Measurements from ENCODE around the gene CHMP1B. TPM values are rescaled to one million over a fixed set of nuclear protein-coding genes. Genes with fewer than 3 reads are reported as not detected.
"Not testable (repeated sequence)": the region's sequence is repeated elsewhere in the genome, so short reads cannot be mapped to it uniquely, and the experiment has no call there.

The CHMP1B gene
- total and polyA plus RNA-seq, 8 donors = 33.4 to 41.8 (median 38.7) TPM

DNA sequence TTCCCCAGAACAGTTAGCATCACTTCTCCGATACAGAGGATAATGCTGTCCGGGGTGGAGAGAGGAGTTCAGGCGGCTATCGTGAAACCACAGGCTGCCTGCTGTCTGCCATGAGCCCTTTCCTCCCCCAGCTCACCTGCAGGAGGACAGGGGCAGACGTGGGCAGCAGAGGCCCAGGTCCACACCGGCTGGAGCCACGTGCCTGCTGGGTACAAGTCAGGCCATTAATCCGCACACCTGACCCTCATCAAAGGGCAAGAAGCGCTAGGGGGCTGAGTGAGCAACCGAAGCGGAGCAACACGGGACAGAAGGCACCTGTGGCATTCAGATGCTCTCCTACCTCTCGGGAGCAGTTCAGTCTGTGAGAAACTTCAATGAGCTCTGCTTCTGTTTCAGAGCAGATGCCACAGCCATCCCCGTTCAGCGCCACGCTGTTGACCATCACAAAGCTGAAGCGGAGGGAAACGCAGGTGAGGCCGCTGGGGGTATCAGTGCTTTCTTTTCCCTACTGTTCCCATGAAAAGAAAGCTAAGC is 35.4 kb downstream of the CHMP1B start:
- ATAC-seq = no peak
- Histone ChIP-seq H3K27me3 (no peaks in the 10 kb centered on the region), H3K27ac (no peak overlapping the region), H3K4me3 (no peak overlapping the region), H3K4me1 (peaks cover 2 to 35% of the 10 kb centered on the region in 2 donors), H3K36me3 (peaks cover 0 to 79% of the 10 kb centered on the region in 2 donors), H3K9me3 (no peaks in the 10 kb centered on the region)
- DNase-seq = no peak
- intact Hi-C loops (cut with DNase I) = no loop called here
- TF ChIP-seq, protein P1, sequence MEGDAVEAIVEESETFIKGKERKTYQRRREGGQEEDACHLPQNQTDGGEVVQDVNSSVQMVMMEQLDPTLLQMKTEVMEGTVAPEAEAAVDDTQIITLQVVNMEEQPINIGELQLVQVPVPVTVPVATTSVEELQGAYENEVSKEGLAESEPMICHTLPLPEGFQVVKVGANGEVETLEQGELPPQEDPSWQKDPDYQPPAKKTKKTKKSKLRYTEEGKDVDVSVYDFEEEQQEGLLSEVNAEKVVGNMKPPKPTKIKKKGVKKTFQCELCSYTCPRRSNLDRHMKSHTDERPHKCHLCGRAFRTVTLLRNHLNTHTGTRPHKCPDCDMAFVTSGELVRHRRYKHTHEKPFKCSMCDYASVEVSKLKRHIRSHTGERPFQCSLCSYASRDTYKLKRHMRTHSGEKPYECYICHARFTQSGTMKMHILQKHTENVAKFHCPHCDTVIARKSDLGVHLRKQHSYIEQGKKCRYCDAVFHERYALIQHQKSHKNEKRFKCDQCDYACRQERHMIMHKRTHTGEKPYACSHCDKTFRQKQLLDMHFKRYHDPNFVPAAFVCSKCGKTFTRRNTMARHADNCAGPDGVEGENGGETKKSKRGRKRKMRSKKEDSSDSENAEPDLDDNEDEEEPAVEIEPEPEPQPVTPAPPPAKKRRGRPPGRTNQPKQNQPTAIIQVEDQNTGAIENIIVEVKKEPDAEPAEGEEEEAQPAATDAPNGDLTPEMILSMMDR (IDR thresholded peaks at IDR 0.05) = no peak

DNA sequence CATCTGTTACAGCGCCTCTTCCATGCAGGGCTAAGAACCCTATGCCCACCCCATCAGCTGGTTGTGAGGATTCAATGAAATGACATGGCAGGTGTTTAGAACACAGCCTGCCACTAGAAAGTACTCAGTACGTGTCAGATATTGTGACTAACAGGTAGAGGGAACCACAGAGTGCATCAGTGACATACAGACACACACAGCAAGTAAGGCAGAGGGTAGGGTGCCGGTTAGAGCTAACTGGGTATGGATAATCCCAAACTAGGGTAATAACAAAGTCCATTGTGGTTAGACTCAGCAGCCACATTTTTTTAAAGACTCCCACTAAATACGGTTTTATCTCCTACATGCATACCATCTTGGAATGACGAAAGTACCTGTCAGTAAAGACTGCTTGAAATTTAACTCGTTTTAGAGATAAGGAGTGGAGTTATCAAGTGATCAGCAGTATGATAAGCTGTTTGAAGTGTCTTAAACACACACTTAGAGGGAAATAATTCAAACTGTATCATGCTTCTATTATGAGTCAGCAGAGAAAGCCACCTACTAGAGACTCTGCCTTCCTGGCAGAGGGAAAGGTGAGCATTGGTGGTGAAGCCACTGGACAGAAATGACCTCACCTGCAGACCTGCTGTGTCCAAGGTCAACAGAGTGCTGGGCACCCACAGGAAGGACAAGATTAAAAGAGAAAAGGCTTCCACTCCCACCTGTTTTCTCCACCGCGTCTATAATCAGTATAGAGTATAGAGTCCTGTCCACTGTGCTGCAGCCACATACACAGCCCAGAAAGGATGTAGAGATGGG is 36.3 kb downstream of the CHMP1B start:
- Histone ChIP-seq H3K27ac (peak overlapping the region in 1 of 2 donors; percentile 29), H3K9me3 (no peaks in the 10 kb centered on the region), H3K4me1 (peaks cover 0 to 34% of the 10 kb centered on the region in 2 donors), H3K27me3 (no peaks in the 10 kb centered on the region), H3K36me3 (peaks cover 0 to 85% of the 10 kb centered on the region in 2 donors), H3K4me3 (no peak overlapping the region)
- DNase-seq = no peak
- TF ChIP-seq, protein P1 (IDR thresholded peaks at IDR 0.05) = no peak
- ATAC-seq = peak; percentile 92
- intact Hi-C loops (cut with DNase I) = no loop called here

DNA sequence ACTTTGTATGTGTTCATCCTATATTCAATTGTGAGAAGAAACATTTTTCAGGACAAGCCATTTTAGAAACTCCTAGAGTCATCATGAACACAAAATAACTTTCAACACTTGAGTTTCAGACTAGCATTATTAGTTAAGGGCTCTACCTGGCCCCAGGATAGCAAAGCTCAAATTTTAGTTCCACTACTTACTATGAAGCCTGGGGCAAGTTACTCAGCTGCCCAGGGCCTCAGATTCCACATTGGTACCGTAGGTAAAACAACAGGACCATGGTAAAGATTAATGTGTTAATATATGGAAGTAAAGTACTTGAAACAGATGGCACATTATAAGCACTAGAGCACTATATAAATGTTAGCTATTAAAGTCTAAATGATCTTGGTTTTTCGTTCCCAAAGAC is 37.5 kb downstream of the CHMP1B start:
- intact Hi-C loops (cut with DNase I) = no loop called here
- H3K27me3 ChIP-seq = no peaks in the 10 kb centered on the region
- no peak for DNase-seq
- H3K4me3 ChIP-seq = no peak overlapping the region
- ATAC-seq = no peak
- H3K36me3 ChIP-seq = peaks cover 0 to 91% of the 10 kb centered on the region in 2 donors
- H3K9me3 ChIP-seq = no peaks in the 10 kb centered on the region
- TF ChIP-seq, protein P1 (IDR thresholded peaks at IDR 0.05) = no peak
- no peak overlapping the region for H3K27ac ChIP-seq
- peaks cover 0 to 34% of the 10 kb centered on the region in 2 donors for H3K4me1 ChIP-seq

DNA sequence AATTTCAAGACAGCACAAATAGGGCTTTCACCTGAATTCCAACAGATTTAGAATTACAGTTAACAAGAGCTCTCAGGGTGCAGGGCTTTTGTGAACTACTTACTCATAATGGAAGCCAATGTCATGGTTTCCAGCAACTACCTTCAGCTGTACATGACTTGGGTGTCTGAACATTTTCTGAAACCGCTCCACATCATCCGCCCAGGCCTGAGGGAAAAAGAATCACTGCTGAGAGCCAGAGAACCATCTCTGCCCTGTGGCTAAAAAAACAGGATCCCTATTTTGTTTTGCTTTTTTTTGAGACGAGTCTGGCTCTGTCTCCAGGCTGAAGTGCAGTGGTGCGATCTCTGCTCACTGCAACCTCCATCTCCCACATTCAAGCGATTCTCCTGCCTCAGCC is 38.1 kb downstream of the CHMP1B start:
- intact Hi-C loops (cut with DNase I) = no loop called here
- Histone ChIP-seq H3K4me3 (no peak overlapping the region), H3K9me3 (no peaks in the 10 kb centered on the region), H3K27ac (no peak overlapping the region), H3K4me1 (peaks cover 0 to 34% of the 10 kb centered on the region in 2 donors), H3K36me3 (peaks cover 0 to 85% of the 10 kb centered on the region in 2 donors), H3K27me3 (no peaks in the 10 kb centered on the region)
- DNase-seq (no peak), ATAC-seq (no peak)
- TF ChIP-seq, protein P1 (IDR thresholded peaks at IDR 0.05) = no peak

DNA sequence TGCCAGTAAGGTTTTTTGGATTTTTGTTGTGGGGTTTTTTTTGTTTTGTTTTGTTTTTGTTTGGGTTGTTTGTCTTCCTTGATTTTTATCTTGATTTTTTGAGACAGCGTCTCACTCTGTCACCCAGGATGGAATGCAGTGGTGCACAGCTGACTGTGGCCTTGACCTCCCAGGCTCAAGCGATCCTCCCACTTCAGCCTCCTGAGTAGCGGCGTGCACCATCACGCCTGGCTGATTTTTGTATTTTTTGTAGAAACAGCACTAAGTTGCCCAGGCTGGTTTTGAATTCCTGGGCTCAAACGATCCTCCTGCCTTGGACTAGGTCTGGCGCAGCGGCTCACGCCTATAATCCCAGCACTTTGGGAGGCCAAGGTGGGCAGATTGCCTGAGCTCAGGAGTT is 40.5 kb downstream of the CHMP1B start:
- intact Hi-C loops (cut with DNase I) = no loop called here

DNA sequence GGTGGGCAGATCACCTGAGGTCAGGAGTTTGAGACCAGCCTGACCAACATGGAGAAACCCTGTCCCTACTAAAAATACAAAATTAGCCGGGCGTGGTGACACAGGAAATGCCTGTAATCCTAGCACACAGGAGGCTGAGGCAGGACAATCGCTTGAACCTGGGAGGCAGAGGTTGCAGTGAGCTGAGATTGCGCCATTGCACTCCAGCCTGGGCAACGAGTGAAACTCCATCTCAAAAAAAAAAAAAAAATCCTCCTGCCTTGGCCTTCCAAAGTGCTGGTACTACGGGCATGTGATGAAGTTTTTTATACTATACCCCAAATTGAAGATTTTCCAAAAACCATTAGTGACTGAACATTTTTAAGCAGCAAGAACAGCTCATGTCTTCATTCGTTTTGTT is 41.2 kb downstream of the CHMP1B start:
- intact Hi-C loops (cut with DNase I); ATAC-seq; H3K4me3 ChIP-seq; DNase-seq; H3K9me3 ChIP-seq; H3K27me3 ChIP-seq: not testable (repeated sequence)
- Histone ChIP-seq H3K36me3 (peaks cover 0 to 77% of the 10 kb centered on the region in 2 donors), H3K4me1 (peaks cover 0 to 30% of the 10 kb centered on the region in 2 donors), H3K27ac (peak overlapping the region in 1 of 2 donors; percentile 30)

More for the DNA sequence above, 40.5 kb downstream of the CHMP1B start:
- no peak overlapping the region for H3K27ac ChIP-seq
- no peak overlapping the region for H3K4me3 ChIP-seq
- DNase-seq (no peak), ATAC-seq (no peak)
- H3K27me3 ChIP-seq = no peaks in the 10 kb centered on the region
- peaks cover 0 to 82% of the 10 kb centered on the region in 2 donors for H3K36me3 ChIP-seq
- no peaks in the 10 kb centered on the region for H3K9me3 ChIP-seq
- H3K4me1 ChIP-seq = peaks cover 0 to 30% of the 10 kb centered on the region in 2 donors
- TF ChIP-seq, protein P1 (IDR thresholded peaks at IDR 0.05) = no peak
